SK-N-SH treated with all-trans-retinoic acid at 6 μM for 48 hours (cell line): ENCODE data around the gene STEAP1B.

Experiments
- ATAC-seq: fragments of 200-7000 bp; cut with Tn5 transposase; 3 replicates; pipeline ENCODE4 v1.9.1; 2020; ENCODE audit warnings: mild to moderate bottlenecking, moderate library complexity
- ARNTL ChIP-seq: fragments of 450-650 bp; formaldehyde crosslinking; IDR thresholded peaks from 2 replicates; pipeline ENCODE4 v1.5.0; 2020; ENCODE audit warnings: low read depth, mild to moderate bottlenecking, moderate library complexity, borderline replicate concordance
- BACH2 ChIP-seq: fragments of 250-450 bp; sonication (Bioruptor Pico); IDR thresholded peaks from 2 replicates; pipeline ENCODE4 v1.9.0; 2021; ENCODE audit warnings: mild to moderate bottlenecking, borderline replicate concordance
- CSDC2 ChIP-seq: fragments of 250-450 bp; sonication (Bioruptor Pico); IDR thresholded peaks from 2 replicates; pipeline ENCODE4 v1.5.0; 2020; ENCODE audit warnings: mild to moderate bottlenecking, moderate library complexity
- ESRRG ChIP-seq: fragments of 250-450 bp; sonication (Bioruptor Pico); IDR thresholded peaks from 2 replicates; pipeline ENCODE4 v1.6.1; 2021; ENCODE audit warnings: mild to moderate bottlenecking
- GLIS3 ChIP-seq: fragments of 250-450 bp; sonication (Bioruptor Pico); IDR thresholded peaks from 2 replicates; pipeline ENCODE4 v1.5.0; 2020; ENCODE audit warnings: mild to moderate bottlenecking, moderate library complexity
- ISL1 ChIP-seq: fragments of 250-450 bp; sonication (Bioruptor Pico); IDR thresholded peaks from 2 replicates; pipeline ENCODE4 v2.1.2; 2022; ENCODE audit warnings: mild to moderate bottlenecking, moderate library complexity
- OSR1 ChIP-seq: fragments of 250-450 bp; sonication (Bioruptor Pico); IDR thresholded peaks from 2 replicates; pipeline ENCODE4 v1.8.0; 2022; ENCODE audit warnings: moderate library complexity, mild to moderate bottlenecking, inconsistent platforms
- PPARA ChIP-seq: fragments of 250-450 bp; sonication (Bioruptor Pico); IDR thresholded peaks from 2 replicates; pipeline ENCODE4 v1.5.0; 2020; ENCODE audit warnings: mild to moderate bottlenecking, borderline replicate concordance
- RARB ChIP-seq: fragments of 250-450 bp; sonication (Bioruptor Pico); IDR thresholded peaks from 2 replicates; pipeline ENCODE4 v1.8.0; 2021; ENCODE audit warnings: mild to moderate bottlenecking, moderate library complexity
- SNAI2 ChIP-seq: fragments of 250-450 bp; sonication (Bioruptor Pico); IDR thresholded peaks from 2 replicates; pipeline ENCODE4 v1.5.0; 2020; ENCODE audit warnings: mild to moderate bottlenecking, moderate library complexity
- TCF4 ChIP-seq: fragments of 250-450 bp; sonication (Bioruptor Pico); IDR thresholded peaks from 2 replicates; pipeline ENCODE4 v1.8.0; 2021; ENCODE audit warnings: mild to moderate bottlenecking, moderate library complexity, borderline replicate concordance
- TOX ChIP-seq: fragments of 250-450 bp; sonication (Bioruptor Pico); IDR thresholded peaks from 2 replicates; pipeline ENCODE4 v1.8.0; 2021; ENCODE audit warnings: mild to moderate bottlenecking, moderate library complexity, borderline replicate concordance
- ZC3H10 ChIP-seq: fragments of 250-450 bp; sonication (Bioruptor Pico); IDR thresholded peaks from 2 replicates; pipeline ENCODE4 v1.5.1; 2021; ENCODE audit warnings: mild to moderate bottlenecking, moderate library complexity
- ZFP3 ChIP-seq: fragments of 250-450 bp; sonication (Bioruptor Pico); IDR thresholded peaks from 2 replicates; pipeline ENCODE4 v1.5.0; 2020; ENCODE audit warnings: mild to moderate bottlenecking, moderate library complexity
- ZFP30 ChIP-seq: fragments of 450-650 bp; formaldehyde crosslinking; IDR thresholded peaks from 2 replicates; pipeline ENCODE4 v1.5.0; 2022; ENCODE audit warnings: mild to moderate bottlenecking, moderate library complexity
- ZNF565 ChIP-seq: fragments of 450-650 bp; formaldehyde crosslinking; conservative IDR thresholded peaks from 2 replicates; pipeline ENCODE4 v1.5.0; 2020; ENCODE audit warnings: low read depth, mild to moderate bottlenecking, moderate library complexity
- ZNF70 ChIP-seq: fragments of 450-650 bp; formaldehyde crosslinking; IDR thresholded peaks from 2 replicates; pipeline ENCODE4 v1.5.0; 2020; ENCODE audit warnings: mild to moderate bottlenecking, moderate library complexity
- ZNF8 ChIP-seq: fragments of 450-650 bp; formaldehyde crosslinking; IDR thresholded peaks from 2 replicates; pipeline ENCODE4 v1.5.0; 2020; ENCODE audit warnings: mild to moderate bottlenecking, moderate library complexity
- TF ChIP-seq, protein P1 (sequence below): fragments of 250-450 bp; sonication (Bioruptor Pico); IDR thresholded peaks from 2 replicates; pipeline ENCODE4 v1.5.1; 2021; ENCODE audit warnings: mild to moderate bottlenecking, moderate library complexity
- TF ChIP-seq, protein P2 (sequence below): fragments of 250-450 bp; sonication (Bioruptor Pico); IDR thresholded peaks from 2 replicates; pipeline ENCODE4 v1.8.0; 2020; ENCODE audit warnings: mild to moderate bottlenecking, moderate library complexity, borderline replicate concordance
- TF ChIP-seq, protein P3 (sequence below): fragments of 250-450 bp; sonication (Bioruptor Pico); IDR thresholded peaks from 2 replicates; pipeline ENCODE4 v1.5.0; 2020; ENCODE audit warnings: mild to moderate bottlenecking, moderate library complexity

Gene STEAP1B

DNA sequence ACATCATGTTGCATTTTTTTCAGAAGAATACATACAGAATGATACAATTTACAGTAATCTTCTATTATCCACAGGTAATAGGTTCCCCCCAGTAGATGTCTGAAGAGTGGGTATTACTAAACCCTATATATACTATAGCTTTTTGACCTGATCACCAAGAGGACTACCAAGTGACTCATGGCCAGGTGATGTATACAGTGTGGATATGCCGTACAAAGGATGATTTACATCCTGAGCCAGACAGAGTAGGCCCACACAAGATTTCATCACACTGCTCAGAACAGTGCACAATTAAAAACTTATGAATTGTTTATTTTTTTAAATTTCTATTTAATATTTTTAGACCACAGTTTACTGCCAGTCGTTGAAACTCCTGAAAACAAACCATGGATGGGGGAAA lies 70.6 kb downstream of the STEAP1B start:
- TF ChIP-seq OSR1 (CRISPR knock-in tag) (no peak), ESRRG (CRISPR knock-in tag) (no peak), RARB (CRISPR knock-in tag) (no peak), GLIS3 (CRISPR knock-in tag) (no peak), CSDC2 (CRISPR knock-in tag) (no peak), ZNF8 (no peak), ZNF565 (CRISPR knock-in tag) (no peak), ISL1 (CRISPR knock-in tag) (no peak), ZFP30 (CRISPR knock-in tag) (no peak), ZNF70 (CRISPR knock-in tag) (no peak), SNAI2 (CRISPR knock-in tag) (no peak)
- TF ChIP-seq, protein P1, sequence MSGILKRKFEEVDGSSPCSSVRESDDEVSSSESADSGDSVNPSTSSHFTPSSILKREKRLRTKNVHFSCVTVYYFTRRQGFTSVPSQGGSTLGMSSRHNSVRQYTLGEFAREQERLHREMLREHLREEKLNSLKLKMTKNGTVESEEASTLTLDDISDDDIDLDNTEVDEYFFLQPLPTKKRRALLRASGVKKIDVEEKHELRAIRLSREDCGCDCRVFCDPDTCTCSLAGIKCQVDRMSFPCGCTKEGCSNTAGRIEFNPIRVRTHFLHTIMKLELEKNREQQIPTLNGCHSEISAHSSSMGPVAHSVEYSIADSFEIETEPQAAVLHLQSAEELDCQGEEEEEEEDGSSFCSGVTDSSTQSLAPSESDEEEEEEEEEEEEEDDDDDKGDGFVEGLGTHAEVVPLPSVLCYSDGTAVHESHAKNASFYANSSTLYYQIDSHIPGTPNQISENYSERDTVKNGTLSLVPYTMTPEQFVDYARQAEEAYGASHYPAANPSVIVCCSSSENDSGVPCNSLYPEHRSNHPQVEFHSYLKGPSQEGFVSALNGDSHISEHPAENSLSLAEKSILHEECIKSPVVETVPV, result no peak

DNA sequence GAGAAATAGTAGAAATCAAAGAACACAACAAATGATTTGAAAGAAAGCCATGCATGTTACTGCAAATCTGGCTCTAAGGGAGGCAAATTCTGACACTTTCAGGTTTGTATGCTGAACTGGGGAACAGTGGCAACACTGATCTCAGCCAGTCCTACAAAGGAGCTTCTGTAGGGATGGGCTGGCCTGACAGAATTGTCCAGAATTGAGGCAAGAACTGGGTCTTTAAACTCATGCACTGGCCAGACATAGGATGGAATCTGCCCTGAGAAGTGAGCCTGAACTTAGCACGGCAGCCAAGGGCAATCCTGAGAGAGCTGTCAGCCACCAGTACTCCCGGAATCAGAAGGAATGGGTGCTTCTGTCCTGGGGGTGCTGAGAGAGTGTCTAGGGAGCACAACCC lies 72.1 kb downstream of the STEAP1B start:
- ATAC-seq, result no peak

More for the DNA sequence above, 70.6 kb downstream of the STEAP1B start:
- ATAC-seq, result no peak

DNA sequence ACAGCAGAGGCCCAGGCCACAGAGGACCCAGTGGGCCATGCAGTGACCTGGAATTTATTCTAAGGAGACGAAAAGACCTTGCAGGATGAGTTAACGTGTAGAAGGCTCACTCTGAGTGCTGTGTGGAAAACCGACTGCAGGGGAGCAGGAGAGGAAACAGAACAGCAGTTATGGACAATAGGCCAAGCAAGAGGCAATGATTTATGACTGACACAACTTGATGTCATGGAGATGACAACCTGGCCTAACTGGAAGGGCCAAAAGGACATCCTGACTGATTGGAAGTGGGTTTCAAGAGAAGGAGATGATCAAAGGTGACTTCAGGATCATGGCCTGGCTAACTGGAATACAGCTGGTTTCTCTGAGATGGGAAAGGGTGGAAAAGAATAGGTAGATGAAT lies 72.9 kb downstream of the STEAP1B start:
- ATAC-seq, result no peak
- TF ChIP-seq SNAI2 (CRISPR knock-in tag) (no peak), ZNF8 (no peak), TOX (CRISPR knock-in tag) (no peak), BACH2 (CRISPR knock-in tag) (no peak)

More for the DNA sequence above, 72.1 kb downstream of the STEAP1B start:
- no peak for TF ChIP-seq ESRRG (CRISPR knock-in tag)
- TF ChIP-seq, protein P2, sequence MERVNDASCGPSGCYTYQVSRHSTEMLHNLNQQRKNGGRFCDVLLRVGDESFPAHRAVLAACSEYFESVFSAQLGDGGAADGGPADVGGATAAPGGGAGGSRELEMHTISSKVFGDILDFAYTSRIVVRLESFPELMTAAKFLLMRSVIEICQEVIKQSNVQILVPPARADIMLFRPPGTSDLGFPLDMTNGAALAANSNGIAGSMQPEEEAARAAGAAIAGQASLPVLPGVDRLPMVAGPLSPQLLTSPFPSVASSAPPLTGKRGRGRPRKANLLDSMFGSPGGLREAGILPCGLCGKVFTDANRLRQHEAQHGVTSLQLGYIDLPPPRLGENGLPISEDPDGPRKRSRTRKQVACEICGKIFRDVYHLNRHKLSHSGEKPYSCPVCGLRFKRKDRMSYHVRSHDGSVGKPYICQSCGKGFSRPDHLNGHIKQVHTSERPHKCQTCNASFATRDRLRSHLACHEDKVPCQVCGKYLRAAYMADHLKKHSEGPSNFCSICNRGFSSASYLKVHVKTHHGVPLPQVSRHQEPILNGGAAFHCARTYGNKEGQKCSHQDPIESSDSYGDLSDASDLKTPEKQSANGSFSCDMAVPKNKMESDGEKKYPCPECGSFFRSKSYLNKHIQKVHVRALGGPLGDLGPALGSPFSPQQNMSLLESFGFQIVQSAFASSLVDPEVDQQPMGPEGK (CRISPR knock-in tag), result no peak
- TF ChIP-seq PPARA (CRISPR knock-in tag), result no peak
- no peak for TF ChIP-seq GLIS3 (CRISPR knock-in tag)
- TF ChIP-seq ZNF8, result no peak
- TF ChIP-seq ISL1 (CRISPR knock-in tag), result no peak

DNA sequence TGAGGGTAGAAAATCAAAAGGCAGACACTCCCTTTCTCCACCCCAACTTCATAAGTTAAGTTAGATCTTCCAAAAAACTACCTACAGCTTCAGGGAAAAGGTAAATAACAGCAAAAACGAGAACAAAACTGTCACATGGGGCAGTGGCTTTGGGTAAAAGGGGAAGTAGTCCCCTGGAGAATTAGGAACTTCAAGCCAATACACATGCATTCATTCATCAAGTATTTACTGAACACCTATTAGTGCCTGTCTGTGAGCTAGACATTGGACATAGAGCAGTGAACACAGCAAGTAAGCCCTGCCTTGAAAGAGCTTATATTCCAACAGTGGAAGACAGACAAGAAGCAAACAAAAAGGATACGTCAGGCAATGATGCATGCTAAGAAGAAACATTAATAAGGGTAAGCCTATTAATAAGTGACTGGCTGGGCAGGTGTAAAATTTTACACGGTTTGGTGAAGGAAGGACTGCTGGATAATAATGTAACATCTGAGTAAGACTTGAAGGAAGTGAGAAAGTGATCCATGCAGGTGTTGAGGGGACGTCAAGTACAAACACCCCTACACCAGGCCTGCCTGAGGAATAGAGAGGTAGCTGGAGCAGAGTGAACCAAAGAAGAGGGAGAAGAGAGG lies 73.4 kb downstream of the STEAP1B start:
- TF ChIP-seq ARNTL (CRISPR knock-in tag) (no peak), TOX (CRISPR knock-in tag) (no peak), CSDC2 (CRISPR knock-in tag) (no peak), ZFP3 (CRISPR knock-in tag) (no peak), PPARA (CRISPR knock-in tag) (no peak), RARB (CRISPR knock-in tag) (no peak), GLIS3 (CRISPR knock-in tag) (no peak), ESRRG (CRISPR knock-in tag) (no peak), ZNF70 (CRISPR knock-in tag) (no peak), ISL1 (CRISPR knock-in tag) (no peak), ZC3H10 (no peak), SNAI2 (CRISPR knock-in tag) (no peak), TCF4 (CRISPR knock-in tag) (no peak), OSR1 (CRISPR knock-in tag) (no peak)
- TF ChIP-seq, protein P3, sequence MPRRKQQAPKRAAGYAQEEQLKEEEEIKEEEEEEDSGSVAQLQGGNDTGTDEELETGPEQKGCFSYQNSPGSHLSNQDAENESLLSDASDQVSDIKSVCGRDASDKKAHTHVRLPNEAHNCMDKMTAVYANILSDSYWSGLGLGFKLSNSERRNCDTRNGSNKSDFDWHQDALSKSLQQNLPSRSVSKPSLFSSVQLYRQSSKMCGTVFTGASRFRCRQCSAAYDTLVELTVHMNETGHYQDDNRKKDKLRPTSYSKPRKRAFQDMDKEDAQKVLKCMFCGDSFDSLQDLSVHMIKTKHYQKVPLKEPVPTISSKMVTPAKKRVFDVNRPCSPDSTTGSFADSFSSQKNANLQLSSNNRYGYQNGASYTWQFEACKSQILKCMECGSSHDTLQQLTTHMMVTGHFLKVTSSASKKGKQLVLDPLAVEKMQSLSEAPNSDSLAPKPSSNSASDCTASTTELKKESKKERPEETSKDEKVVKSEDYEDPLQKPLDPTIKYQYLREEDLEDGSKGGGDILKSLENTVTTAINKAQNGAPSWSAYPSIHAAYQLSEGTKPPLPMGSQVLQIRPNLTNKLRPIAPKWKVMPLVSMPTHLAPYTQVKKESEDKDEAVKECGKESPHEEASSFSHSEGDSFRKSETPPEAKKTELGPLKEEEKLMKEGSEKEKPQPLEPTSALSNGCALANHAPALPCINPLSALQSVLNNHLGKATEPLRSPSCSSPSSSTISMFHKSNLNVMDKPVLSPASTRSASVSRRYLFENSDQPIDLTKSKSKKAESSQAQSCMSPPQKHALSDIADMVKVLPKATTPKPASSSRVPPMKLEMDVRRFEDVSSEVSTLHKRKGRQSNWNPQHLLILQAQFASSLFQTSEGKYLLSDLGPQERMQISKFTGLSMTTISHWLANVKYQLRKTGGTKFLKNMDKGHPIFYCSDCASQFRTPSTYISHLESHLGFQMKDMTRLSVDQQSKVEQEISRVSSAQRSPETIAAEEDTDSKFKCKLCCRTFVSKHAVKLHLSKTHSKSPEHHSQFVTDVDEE, result no peak
- TF ChIP-seq, protein P2 (CRISPR knock-in tag), result no peak
- ATAC-seq, result no peak
